ENCODE data around the gene MICAL2.

MICAL2 gene

GRCh38 chr11:12077535-12078280, 32.7 kb upstream of the MICAL2 start:
- no peak overlapping the region for H3K4me3 ChIP-seq (ENCODE audit: low read length)
- TF ChIP-seq CTCF (conservative IDR thresholded peaks at IDR 0.05; ENCODE audit: low read depth, low read length): no peak
- DNase-seq (ENCODE audit: low read depth): no peak

DNA sequence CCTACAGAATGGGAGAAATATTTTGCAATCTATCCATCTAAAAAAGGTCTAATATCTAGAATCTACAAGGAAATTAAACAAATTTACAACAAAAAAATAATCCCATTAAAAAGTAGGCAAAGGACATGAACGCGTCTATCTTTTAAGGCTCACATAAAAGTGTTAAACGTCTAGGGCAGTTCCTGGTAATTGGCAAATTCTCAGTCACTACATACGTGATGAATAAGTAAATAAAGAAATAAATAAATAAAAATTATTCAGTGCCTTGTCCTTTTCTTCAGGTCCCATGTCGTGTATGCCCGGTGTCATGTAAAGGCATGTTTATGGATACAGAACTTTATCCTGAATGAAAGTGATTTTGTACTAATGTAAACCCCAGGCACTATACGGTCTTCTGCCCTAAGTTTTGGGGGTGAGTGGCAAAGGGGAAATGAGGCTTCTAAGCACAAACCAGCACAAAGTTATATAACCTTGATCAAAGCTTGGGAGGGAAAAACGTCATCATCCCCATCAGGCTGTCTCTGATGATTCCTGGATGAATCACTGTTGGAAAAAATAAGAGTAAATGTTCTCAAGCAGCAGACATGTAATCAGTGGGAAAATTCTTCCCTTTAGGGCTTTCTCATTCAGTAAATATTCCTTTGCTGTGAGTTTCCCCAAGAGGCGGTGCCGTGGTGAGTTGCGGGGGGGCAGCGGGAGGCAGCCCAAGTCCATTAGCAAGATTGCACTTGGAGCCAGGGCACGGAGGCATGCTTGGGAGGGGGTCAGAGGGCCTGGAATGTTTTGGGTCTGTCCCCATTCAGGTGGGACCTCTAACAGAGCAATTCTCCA, 30.4 kb upstream of the MICAL2 start:
- DNase-seq (ENCODE audit: low read depth): peak; percentile 87
- TF ChIP-seq CTCF (conservative IDR thresholded peaks at IDR 0.05; ENCODE audit: low read depth, low read length): no peak
- H3K4me3 ChIP-seq (ENCODE audit: low read length): no peak overlapping the region

DNA sequence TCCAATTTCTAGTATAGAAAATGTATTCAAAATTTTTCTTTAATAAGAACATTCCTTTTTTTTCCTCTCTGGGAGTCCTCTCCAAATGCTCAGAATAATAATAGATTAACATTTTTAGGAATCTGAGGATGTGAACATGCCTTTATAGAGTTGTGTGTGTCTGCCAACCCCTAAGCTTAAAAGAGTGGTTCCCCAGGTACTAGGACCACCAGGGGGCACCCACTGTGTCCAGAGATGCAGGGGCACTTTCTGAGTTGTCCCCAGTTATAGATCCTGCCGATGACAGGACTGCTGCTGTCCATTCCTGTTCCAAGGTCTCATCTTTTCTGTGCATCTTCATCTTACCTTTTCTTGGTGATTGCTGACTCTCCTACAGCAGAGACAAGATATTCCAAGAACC, 27.0 kb upstream of the MICAL2 start:
- DNase-seq (ENCODE audit: low read depth): no peak
- H3K4me3 ChIP-seq (ENCODE audit: low read length): no peak overlapping the region
- TF ChIP-seq CTCF (conservative IDR thresholded peaks at IDR 0.05; ENCODE audit: low read depth, low read length): peak; percentile 39

DNA sequence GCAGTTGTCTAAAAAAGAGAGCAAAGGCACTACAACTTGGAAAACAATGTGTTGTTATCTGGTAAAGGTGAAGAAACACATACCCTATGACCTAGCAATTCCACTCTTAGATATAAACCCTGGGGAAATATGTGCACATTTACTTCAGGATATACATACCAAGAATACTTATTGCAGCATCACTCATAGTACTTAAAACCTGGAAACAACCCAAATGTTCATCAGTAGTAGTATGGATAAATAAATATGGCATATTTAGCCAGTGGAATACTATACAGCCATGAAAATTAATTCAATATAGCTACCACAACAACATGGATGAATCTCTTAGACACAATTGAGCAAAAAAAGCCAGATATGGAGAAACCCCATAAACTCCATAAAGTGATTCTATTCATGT, 26.1 kb upstream of the MICAL2 start:
- H3K4me3 ChIP-seq (ENCODE audit: low read length): no peak overlapping the region
- TF ChIP-seq CTCF (conservative IDR thresholded peaks at IDR 0.05; ENCODE audit: low read depth, low read length): no peak
- DNase-seq (ENCODE audit: low read depth): no peak

DNA sequence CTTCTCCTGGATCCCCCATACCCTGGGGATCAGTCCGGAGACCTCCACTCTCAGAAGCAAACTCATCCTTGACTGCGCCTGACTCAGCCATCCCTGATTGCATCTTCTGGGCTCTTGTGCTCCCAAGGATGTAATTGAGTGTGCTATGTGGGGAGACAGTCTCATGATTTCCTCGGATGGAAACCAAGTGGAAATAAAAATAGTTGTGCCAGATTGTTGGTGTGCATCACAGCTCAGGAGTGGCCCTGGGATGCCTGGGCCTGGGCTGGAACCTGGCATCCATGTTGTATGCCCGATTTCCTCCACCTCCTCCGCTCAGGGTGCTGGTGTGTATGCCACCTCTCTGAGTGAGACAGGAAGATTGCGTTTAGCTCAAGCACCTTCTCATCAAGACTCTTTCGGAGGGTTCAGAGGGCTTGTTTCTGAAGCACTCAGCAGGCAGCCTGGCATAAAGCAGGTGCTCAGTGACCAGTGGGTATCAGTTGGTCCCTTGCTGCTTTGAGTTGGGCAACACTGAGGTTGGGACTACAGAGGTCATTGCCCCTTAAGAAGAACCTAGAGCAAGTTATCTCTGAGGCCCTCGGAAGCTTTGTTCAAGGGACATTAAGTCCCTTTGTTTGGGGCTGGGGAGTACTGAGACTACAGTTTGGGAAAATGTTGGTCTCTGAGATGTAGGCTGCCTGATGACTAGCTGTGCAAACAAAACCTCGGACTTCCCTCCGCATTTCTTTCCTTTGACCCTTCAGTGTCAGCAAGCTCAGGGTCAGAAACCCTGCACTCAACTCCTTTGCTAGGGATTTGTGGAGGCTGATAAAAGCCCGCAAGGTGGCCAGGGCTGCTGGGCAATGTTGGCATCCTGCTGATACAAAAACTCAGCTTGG, 24.8 kb upstream of the MICAL2 start:
- no peak overlapping the region for H3K4me3 ChIP-seq (ENCODE audit: low read length)
- DNase-seq (ENCODE audit: low read depth): no peak
- TF ChIP-seq CTCF (conservative IDR thresholded peaks at IDR 0.05; ENCODE audit: low read depth, low read length): no peak

- TF ChIP-seq CTCF (conservative IDR thresholded peaks at IDR 0.05; ENCODE audit: low read depth, low read length): no peak
- H3K4me3 ChIP-seq (ENCODE audit: low read length): peak overlapping the region; percentile 19
- DNase-seq (ENCODE audit: low read depth): peak; percentile 82
Measured at GRCh38 chr11:12086271-12087074, 23.9 kb upstream of the MICAL2 start.

Measured in retinal pigment epithelial cell (primary cell).